ENCODE results near the gene STARD13.
"Not testable (repeated sequence)": the region's sequence is repeated elsewhere in the genome, so short reads cannot be mapped to it uniquely, and the experiment has no call there.

The STARD13 gene

GRCh38 chr13:33195693-33196464 is 89.7 kb downstream of the STARD13 start:
- DNase-seq (ENCODE audit: low read depth): no peak

GRCh38 chr13:33194820-33195692 is 90.5 kb downstream of the STARD13 start:
- no peak for DNase-seq (ENCODE audit: low read depth)

DNA sequence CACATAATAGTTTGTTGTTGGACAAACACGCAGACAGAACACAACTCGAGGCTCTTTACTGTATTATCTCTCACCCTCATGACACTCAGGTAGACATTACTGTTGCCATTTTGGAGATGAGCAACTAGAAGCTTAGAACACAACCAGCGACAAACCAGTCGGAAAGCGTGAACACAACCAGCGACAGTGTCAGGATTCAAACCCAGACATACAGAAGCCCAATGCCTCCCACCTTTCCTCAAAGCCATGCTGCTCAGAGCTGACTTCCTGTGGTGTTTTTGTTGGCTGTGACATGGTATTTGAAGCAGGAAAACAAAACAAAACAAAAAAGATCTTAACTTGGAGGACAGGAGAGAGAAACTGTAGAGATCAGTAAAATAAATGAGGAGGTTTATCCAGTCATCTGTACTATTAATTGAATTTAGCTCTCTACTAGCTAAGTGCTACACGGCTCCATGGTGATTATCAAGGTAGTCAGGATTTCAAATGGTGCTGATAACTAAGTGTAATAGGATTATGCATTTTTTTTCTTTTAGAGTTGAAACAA is 92.1 kb downstream of the STARD13 start:
- no peak for DNase-seq (ENCODE audit: low read depth)

DNA sequence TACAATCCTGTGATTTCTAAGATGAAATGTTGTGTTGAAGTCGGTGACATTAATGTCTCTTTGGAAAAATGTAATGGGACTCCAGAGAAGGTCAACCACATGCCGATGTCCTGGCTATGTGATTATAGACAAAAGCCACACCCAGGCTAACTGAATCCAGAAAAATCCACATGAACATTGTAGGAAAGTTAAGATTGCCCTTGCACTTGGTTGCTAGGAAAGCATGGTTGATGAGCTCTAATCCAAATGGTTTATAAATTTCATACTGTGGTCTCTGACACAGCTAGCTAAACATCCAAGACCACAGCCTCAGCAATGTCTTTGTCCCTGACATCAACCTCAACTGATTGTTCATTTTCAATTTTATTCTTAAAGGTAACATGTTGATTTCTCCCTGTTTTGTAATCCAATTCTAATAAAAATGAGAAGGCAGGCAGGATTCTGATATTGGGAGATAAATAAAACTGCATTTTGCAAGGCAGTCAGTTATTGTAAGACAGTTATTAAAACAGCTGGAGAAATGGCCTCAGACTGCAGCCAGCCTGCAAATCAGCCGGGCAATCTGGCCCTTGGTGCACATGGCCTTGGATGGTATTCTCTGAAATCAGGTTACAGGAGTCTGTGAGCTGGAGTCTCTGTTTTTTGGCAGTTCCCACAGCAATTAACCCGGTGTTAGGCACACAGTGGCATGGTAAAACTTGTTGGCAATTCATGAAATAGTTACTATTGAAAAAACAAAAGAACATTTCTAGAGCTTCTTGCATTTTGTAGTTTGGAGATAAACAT is 93.9 kb downstream of the STARD13 start:
- no peak for DNase-seq (ENCODE audit: low read depth)

DNA sequence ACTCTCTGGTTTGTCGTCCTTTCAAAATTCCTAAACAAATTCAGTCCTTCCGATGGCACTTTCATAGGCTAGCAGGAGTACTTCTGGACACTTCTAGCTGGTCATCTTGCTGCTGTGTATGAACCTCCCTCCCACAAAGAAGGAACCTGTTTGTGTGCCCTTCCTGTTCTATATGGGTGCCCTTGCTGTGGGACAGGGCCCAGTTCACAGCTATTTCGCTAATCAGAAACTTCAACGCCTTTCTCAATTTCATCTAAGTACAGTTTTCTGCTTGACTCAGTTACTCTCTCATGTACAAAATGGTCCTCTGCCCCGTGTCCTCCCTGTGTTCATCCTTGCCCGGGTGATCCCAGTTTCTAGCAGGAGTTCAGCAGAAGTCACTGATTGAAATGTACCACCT is 96.1 kb downstream of the STARD13 start:
- DNase-seq (ENCODE audit: low read depth): no peak

- no peak for DNase-seq (ENCODE audit: low read depth)
Observed at GRCh38 chr13:33188093-33188882, 97.3 kb downstream of the STARD13 start.

DNA sequence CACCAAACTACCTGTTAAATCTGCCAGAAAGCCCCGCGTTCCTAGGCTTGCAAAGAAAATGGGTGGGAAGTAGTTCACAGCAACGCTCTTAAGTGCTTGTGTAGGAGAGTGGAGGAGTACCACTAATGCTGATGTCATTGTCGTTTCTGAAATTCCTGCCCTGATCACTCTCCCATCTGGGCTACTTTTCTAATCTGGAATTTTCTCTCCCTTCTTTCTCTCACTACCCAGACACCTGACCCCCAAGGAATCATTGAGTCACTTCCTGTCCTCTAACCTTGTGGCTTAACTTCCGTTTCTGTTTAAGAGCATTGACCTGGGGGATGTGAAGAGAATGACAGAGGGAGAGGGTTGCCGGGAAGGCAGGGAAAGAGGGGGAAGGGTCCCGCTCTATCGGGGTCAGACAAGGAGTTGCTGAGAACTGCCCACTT is 98.7 kb downstream of the STARD13 start:
- no peak for DNase-seq (ENCODE audit: low read depth)

- no peak for DNase-seq (ENCODE audit: low read depth)
Observed at GRCh38 chr13:33185853-33186252, 99.7 kb downstream of the STARD13 start.

DNA sequence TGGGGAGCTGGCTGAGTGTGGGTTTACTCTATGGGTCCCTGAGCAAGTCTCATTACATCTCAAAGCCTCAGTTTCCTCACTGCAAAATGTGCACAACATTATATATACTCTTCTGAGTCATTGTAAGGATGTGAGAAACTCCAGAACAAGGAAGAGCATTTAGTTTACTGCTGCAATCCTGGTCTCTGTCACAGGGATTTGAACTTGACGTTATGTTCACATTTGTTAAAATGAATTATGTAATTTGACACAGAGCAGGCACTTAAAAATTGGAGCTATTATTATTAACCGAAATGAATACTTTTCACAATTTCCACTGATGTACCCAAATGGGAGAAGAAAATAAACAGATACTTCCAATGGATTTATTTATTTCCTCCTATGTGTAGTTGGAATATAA is 101.0 kb downstream of the STARD13 start:
- DNase-seq (ENCODE audit: low read depth): no peak

DNA sequence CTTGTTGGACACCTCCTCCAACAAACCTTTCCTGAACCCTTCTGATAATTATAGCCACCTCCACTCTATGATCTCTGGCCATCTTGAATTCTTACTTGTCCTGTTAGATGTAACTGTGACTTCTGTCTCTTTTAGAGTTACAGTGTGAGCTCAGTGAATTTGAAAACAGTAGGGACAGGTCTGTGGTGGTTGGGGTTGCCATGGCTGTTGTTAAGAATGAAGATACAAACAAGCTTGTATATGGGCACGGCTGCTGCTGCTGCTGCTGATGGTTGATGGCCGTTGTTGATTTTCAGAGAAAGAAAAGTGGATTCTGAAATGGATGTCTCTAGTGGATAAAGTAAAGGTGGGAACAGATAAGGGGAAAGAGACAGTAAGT is 101.5 kb downstream of the STARD13 start:
- DNase-seq (ENCODE audit: low read depth): no peak

- no peak for DNase-seq (ENCODE audit: low read depth)
Observed at GRCh38 chr13:33183431-33184111, 102.0 kb downstream of the STARD13 start.

DNA sequence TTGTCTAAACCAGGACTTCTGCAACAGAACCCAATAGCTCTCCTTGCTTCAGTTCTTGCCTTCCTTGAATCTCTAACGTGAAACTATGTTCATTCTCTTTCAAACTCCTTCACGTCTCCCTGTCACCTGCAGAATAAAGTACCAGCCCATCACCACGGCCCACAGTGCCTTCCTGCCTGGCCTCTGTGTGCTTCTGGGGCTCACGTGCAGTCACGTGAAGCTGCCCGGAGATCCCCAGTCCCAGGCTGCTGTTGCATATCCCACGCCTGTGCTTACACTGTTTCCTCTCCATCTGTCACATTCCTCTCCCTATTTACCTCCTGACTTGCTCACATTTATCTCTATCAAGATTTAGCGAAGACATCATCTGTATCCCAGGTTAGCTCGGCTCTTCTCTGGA is 102.8 kb downstream of the STARD13 start:
- DNase-seq (ENCODE audit: low read depth): no peak

DNA sequence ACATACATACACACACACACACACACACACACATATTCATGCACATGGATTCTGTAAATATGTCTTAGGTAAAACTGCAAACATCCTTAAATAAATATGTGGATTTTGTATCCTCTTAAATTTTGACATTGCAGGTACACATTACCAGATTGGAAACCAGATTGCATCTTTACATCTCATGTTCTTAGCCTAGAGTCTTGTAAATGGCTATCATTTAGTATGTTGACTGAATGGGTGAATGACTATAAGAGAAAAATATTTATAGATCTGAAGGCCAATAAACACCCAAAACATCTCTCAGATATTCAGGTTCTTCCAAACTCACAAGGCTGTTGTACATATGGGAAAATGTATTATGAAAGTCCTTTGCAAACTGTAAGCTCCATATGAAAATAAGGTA is 104.3 kb downstream of the STARD13 start:
- no peak for DNase-seq (ENCODE audit: low read depth)

DNA sequence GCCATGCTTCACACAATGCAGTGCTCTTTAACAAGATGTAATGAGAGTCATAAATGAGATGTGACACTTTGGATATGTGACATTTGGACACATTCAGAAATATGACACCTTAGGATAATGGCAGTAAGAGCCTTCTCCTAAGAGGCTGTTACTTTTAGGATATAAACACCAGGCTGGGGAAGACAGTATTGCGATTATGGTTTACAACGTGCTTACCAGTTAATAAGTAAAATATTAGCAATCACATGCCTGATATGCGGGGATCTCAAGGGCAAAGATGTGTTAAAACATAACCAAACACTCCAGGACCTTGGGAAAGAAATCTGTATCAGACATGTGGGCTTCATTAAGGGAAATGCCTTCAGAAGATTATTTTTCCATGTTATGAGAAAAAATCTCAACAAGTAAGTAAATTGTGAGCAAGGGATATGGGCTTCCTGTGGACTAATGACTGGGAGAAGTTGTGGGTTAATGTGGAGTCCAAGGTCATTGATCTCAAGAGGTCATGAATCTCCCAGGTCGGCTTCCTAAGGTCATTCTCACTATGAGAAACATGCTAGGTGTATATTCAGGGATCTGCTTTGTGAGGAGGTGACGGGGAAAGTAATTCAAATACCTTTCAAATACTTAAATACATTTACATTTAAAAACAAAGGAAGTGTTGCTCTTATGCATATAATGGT is 105.3 kb downstream of the STARD13 start:
- no peak for DNase-seq (ENCODE audit: low read depth)

DNA sequence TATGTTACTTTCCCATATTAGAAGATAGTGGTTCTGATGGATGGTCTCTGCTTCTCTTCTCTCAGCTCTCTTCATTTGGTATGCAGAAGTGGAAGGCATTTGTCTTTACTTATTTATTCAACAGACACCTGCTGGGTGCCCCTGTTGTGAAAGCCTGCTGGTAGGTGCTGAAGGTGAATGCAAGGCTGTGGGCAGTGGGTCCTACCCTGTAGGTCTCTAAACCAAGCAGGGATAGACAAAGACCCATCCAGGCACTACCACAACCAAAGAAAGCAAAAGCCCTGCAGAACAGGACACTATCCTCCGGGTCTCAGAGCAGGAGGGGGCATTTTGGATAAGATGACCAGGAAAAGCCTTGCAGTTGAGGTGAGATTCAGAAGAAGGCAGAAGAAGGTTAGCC is 106.1 kb downstream of the STARD13 start:
- no peak for DNase-seq (ENCODE audit: low read depth)

- DNase-seq (ENCODE audit: low read depth): no peak
Observed at GRCh38 chr13:33178209-33178840, 107.2 kb downstream of the STARD13 start.

- DNase-seq (ENCODE audit: low read depth): not testable (repeated sequence)
Observed at GRCh38 chr13:33177340-33178208, 108.0 kb downstream of the STARD13 start.

GRCh38 chr13:33176526-33176925 is 109.0 kb downstream of the STARD13 start:
- no peak for DNase-seq (ENCODE audit: low read depth)

DNA sequence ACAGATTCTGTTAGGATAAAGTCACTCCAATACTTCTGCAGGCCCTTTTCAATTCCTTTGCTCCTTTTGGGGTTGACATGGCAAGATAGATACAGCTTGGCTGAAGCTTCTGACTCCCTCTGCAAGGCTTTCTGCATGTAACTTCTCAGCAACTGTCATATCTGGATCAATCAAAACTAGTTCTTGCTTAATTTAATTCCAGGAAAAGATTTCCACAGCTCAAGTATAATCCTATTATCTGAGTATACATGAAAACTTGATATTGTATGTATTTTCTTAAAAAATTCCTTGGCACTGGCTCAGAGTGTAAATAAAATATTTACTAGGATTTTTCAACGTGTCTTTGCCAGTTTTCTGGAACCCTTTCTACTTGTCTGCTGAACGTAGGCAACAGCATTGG is 109.6 kb downstream of the STARD13 start:
- DNase-seq (ENCODE audit: low read depth): no peak

Data from activated T-helper 1 cell treated with Interleukin-2 at 50 U/mL for 16 hours (primary cell).